Measurements from ENCODE around the gene TNFAIP2.

Gene TNFAIP2

GRCh38 chr14:103122947-103123633 lies at the start of gene TNFAIP2:
Gene TNFAIP2 (plus strand): TSS chr14:103123461. CDS start chr14:103126458, 2,997 bp downstream.
- DNase-seq, result peak; percentile 36

GRCh38 chr14:103073876-103074728 lies 49.2 kb upstream of the TNFAIP2 start:
- DNase-seq, result no peak

- DNase-seq, result no peak
These were observed 48.4 kb upstream of the TNFAIP2 start for GRCh38 chr14:103074729-103075367.

GRCh38 chr14:103078420-103078749 lies 44.9 kb upstream of the TNFAIP2 start:
- peak; percentile 69 for DNase-seq

GRCh38 chr14:103078860-103079587 lies 44.2 kb upstream of the TNFAIP2 start:
- DNase-seq, result no peak

GRCh38 chr14:103081951-103082350 lies 41.3 kb upstream of the TNFAIP2 start:
- no peak for DNase-seq

- no peak for DNase-seq
These were observed 39.0 kb upstream of the TNFAIP2 start, which contains the start of gene LBHD2 for GRCh38 chr14:103084021-103084919. Gene LBHD2 (plus strand): TSS chr14:103084210. CDS start chr14:103086013, 1,803 bp downstream.

GRCh38 chr14:103085106-103086091 lies 37.9 kb upstream of the TNFAIP2 start:
- no peak for DNase-seq

GRCh38 chr14:103086771-103087342 lies 36.4 kb upstream of the TNFAIP2 start:
- no peak for DNase-seq

- DNase-seq, result no peak
These were observed 35.9 kb upstream of the TNFAIP2 start for GRCh38 chr14:103087343-103087835.

GRCh38 chr14:103088921-103089320 lies 34.3 kb upstream of the TNFAIP2 start:
- no peak for DNase-seq

GRCh38 chr14:103089386-103090335 lies 33.6 kb upstream of the TNFAIP2 start:
- no peak for DNase-seq

- no peak for DNase-seq
These were observed 32.7 kb upstream of the TNFAIP2 start for GRCh38 chr14:103090481-103091020.

- DNase-seq, result peak; percentile 40
These were observed 32.0 kb upstream of the TNFAIP2 start for GRCh38 chr14:103091041-103091882.

- no peak for DNase-seq
These were observed 31.4 kb upstream of the TNFAIP2 start for GRCh38 chr14:103091883-103092222.

GRCh38 chr14:103093856-103094405 lies 29.3 kb upstream of the TNFAIP2 start:
- DNase-seq, result no peak

Measured in NCI-H510A treated with DMSO at 0.1 percent for 48 hours (cell line).